Stimulated activated CD4-positive, alpha-beta T cell treated with anti-CD3 and anti-CD28 coated beads, Interleukin-15, amount 100 ng/mL, for 48 hours (primary cell): ENCODE results near the gene CHCHD6.

Source experiments
- DNase-seq, 2 donors: peaks; one replicate each; pipeline ENCODE4 v3.0.0-alpha.2; 2020; ENCODE audit warnings: low read depth in 2 of 2

The CHCHD6 gene

DNA sequence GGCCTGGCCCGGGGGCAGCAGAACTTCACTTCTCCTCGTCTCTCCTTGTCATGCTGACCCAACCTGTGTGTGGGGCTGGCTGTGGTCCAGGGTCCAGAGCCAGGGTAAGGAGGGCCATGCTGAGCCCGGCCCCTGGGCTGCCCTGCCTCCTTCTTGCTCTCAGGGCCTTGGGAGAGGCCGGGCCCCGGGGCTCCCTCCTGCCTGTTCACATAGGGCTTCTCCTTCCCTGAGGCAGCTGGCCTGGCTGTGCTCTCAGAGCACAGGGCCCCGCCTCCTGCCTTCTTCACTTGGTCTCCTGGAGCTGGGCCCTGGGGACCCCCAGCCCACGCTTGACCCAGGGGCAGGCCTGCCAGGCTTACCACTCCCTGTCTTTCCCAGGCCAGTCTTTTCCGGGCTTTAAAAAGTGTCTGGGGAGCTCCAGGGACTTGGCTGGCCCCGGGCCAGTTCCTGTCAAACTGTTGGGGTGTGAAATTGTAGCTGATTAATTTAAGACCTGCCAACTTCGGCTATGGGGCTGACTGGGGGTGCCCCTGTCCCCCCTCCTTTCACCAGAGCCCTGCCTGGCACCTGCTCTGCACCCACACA is 290.7 kb downstream of the CHCHD6 start:
- DNase-seq: no peak

DNA sequence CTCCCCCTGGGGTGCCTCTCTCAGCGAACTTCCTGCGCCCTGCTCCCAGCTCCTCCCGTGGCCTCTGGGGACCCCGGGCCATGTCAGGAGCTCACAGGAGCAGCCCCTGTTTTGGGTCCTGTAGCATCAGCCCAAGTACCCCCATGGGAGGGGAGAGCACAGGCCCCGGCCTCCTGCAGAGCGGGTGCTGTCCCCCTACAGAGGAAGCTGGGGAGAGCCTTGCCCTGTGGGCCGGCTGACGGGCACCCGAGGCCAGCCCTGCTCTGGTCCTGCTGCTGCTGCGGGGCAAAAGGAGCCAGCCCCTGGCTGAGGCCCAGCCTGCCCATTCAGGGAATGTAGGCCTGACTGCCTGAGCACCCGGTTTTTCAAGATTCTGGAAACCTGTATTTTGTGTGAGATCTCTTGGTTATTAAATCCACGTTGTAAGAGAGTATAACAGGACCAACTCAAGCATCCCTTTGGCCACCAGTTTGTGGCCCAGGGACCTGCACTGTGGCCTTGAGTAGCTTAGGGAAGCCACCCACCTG is 291.3 kb downstream of the CHCHD6 start:
- no peak for DNase-seq

DNA sequence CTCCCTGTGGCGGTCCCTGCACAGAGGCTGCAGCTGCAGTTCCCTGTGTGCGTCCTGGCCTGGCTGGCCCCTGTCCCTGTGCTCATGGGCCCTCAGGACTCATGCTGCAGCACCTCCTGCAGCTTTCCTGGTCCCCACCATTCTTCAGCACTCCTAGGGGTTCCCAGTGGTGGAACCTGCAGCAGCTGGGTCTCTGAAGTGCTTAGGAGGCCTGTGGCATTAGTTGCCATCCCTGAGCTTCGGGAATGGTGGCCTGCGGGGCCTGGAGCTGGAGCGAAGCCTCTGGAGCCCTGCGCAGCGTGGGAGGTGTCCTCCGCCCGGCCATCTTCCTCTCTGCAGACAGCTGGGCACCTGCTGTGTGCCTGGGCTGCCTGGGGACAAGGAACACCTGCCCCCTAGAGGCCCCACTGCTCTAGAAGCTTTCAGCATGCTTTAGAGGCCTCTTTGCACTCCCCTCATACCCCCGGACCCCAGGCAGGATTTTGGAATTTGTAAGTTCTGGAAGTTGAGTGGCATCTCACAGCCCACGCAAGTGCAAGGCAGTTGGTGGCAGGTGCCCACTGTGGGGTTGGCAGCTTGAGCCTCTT is 292.0 kb downstream of the CHCHD6 start:
- no peak for DNase-seq

DNA sequence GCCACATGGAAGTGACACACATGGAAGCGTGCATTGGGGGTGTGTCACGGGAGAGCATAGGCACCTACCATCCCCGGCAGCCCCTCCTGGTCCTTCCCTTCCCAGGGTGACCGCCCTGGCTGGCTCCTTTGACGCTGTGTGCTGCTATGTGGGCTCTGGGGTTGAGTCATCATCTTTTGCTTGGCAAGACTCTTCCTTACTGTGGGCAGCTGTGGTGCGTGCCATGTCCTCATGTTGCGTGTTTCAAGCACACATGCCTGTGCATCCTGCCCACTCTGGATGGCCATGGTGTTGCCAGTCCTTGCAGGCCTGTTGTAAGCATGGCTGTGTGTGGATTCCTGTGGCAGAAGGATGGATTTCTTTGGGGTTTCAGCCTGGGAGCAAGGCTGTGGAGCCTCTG is 292.9 kb downstream of the CHCHD6 start:
- DNase-seq: no peak

DNA sequence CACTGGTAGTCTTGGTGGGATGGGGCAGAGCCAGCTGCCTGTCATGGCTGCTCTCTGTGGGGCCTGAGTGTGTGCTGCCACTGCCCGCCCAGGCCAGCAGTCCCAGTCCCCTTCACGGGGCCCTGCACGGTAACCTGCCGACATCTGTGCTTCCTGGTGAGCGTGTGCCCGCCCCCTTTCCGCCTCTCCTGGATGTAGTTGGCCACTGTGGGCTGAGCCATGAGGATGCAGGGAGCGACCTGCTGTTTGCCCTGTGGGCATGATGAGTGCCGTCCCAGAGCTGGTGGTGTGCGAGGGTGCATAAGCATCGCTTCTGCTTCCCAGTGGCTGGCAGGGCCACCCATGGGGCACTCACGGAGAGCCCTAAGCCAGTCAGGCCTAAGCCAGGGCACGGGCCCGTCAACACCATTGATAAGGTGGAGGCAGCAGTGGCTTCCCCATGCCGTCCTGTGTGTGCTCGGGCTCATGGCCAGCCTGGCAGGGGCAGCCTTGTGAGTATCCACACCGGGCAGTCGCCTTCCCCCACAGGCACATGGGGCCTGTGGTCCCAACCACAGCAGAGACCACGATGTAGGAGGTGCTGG is 293.5 kb downstream of the CHCHD6 start:
- DNase-seq: no peak

DNA sequence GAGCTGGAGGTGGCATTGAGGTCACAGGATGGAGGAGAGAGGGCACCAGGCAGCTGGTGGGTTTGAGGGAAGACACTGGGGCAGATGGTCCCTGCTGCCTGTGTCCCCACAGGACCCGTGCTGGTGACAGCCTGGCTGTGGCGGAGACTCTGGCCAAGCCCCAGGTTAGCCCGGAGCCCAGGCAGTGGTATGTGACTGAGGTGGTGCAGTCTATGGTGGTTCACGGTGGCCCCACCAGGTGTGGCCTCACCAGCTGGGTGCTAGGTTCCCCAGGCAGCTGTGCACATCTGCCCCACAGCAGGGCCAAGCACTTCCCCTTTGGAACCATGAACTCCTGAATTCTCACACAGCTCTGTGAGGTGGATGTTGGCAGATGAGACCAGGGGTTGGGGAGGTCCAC is 294.3 kb downstream of the CHCHD6 start:
- DNase-seq: no peak

DNA sequence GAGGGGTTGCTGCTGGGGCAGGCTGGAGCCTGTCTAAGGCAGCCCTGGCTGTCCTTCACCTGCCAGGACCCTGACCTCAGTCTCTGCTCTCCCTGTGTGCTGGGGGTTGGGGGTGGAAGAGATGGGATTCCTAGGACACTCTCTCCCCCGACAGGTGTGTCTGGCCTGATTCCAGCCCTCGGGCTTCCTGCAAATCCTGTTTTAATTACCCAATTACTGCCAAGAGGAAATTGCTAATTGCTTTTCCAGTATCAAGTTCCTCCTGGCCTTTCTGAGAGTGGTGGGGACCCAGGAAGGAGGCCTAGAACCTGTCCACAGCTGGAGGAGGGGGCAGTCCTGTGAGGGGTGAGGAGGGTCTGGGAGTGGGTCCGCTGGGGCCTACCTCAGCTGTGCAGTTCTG is 294.7 kb downstream of the CHCHD6 start:
- no peak for DNase-seq

DNA sequence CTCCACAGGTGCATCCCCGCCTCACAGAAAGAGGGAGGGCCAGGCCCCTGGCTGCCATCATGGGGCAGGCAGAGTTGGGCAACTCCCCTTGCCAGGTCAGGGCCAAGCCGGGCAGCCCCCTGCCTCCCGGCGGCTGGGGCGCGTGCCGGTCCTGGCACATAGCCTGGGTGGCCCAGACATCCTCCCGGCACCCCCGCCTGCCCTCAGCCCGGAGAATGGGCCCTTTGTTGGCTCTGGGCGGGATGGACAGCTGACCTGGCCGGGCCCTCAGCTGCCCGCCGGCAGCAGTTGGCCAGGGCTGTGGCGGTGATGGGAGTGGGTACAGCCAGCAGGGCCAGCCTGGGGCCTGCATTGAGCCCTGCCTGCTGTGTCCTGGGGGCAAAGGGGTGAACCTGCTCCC is 295.3 kb downstream of the CHCHD6 start:
- no peak for DNase-seq

DNA sequence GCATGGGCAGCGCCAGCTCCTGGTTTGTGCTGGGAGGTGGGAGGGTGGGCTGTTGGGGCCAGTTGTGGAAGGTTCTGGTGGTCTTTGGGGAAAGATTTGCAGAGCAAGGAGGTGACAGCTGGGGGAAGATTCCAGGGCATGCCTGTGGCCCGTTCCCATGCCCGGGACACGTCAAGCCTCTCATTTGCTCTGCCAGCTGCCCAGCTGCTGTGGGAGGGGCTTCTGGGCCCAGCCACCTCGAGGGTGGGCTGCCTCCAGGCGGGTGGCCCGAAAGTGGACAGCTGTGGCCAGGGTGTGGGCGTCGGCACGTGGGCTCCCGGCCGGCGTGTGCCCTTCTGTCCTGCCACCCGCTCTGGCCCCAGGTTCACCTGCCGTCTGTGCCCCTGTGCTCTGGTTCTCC is 296.1 kb downstream of the CHCHD6 start:
- no peak for DNase-seq

DNA sequence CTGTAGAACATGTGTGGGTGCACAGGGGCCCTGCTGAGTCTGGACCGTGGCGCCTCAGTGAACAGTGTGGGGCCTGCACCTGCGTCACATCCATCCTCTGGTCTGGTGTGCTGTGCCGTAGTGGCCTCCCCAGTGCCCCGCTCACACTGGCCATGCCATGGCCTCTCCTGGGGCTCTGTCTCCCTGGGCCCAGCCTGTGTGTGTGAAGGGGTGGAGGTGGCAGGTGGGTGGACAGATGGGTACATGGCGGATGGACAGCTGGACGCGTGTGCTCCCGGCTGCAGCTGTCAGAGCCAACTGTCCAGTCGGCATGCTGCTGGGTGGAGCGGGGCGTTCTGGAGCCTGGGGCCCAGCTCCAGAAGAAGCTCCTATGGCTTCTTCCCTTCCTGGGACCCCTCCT is 296.7 kb downstream of the CHCHD6 start:
- DNase-seq: no peak

DNA sequence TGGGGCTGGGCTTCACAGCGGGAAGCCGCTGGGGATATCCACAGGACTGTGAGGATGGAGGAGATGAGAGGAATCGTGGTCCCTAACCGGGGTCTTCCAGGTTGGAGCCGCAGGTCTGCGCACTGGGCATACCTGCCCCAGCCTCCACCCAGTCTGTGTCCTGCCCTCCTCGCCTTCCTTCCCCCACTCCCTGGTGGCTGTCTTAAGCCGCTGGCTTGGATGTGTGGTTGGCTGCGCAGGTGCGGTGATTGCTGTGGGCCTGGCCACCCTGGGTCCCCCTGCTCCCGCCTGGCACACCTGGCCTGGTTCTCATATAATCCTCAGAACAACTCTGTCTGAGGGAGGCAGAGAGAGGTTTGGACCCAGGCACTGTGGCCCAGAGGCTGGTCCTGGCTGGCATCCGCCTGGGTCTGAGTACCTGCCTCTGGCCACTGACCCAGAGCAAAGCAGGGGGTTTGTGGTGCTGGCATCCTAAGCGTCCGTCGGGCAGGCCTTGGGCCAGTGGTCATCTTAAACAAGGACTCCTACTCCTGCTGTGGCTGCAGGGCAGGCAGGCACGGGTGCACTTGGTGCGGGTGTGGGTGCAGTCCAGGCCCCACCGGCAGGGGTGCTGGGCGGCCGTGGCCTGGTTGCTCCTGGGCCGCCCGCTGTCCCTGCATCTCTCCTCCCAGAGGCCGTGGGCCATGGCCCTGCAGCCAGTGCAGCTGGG is 297.6 kb downstream of the CHCHD6 start:
- no peak for DNase-seq

DNA sequence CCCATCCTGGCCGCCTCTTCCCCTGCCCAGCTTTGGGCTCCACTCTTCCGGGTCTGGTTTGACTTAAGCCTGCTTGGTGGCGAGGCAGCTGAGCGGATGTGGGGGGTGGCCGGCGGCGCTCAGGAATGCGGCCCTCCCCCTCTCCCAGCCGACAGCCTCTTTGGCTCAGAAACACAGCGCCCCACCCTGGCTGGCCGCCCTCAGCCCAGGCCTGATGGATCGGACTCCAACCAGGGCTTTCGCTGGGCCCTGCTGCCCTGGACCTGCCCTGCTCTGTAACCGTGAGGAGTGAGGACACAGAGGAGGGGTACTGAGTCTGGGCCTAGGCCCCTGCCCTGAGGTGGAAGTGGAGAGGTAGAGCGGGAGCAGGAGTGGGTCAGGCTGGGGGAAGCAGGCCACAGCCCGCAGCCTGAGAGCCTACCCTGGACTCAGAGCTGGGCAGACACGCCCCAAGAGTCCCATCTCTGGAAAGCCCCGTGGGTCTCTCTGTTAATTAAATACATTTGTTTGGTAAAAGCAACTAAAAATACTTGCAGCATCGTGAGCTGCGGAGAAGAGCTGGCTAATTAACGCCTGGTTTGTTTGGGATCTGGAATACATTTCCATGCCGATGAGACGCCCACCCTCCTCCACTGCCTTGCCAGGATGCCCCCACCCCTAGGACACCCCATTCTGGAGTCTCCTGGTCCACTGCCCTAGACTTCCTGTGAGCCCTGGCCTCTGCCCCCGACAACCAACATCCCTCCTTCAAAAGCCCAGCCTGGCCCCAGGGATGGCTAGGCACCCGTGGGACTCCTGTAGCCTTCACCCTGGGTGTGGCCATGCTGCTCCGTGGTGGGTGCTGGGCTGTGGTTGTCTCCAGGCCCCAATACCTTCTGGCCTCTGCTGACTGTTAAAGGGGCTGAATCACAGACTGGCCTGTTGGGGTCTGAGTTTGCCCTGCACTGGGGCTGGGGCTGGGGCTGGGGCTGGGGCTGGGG is 298.4 kb downstream of the CHCHD6 start:
- DNase-seq: no peak

DNA sequence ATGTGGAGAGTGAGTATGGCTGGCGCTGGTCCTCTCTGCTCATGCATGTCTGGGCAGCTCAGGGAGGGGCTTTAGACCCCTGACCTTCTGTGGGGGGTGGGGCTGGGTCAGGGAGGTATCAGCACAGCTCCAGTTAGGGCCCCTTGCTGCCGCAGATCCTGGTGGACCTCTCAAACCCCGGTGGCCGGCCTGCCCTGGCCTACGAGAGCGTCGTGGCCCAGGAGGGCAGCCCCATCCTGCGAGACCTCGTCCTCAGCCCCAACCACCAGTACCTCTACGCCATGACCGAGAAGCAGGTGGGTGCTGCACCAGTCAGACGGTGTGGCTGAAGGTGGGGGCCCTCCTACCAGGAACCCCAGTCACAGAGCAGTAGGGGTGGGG is 299.1 kb downstream of the CHCHD6 start:
- DNase-seq: no peak

DNA sequence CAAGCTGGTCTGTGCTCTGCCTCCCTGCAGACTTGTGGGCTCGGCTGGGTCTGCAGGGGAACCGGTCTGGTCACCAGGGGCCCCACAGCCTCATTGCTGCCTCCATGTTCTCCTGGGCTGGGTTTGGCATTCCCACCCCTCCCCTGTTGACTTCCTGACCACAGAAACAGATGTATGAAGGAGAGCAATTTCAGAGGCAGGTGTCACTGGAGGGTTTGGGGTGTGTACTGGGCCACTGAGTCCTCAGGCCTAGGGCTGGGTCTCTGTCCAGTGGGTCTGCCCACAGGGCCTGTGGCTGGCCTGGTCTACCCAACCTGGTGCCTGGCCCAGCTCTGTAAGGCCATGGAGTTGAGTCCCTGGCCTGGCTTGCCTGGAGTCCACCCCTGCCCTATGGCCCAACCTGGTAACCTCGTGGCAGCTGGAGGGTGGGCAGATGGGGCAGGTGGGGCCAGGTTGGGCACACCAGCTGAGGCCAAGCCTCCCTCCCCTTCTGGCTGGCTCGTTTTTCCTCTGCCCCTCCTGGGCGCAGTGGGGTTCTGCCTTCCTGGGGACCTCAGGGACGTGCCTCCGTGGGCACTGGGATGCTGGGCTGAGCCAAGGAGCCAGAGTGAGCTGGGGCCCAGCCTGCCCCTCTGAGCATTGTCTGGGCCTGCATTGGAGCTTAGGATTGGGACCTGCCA is 299.7 kb downstream of the CHCHD6 start:
- no peak for DNase-seq

DNA sequence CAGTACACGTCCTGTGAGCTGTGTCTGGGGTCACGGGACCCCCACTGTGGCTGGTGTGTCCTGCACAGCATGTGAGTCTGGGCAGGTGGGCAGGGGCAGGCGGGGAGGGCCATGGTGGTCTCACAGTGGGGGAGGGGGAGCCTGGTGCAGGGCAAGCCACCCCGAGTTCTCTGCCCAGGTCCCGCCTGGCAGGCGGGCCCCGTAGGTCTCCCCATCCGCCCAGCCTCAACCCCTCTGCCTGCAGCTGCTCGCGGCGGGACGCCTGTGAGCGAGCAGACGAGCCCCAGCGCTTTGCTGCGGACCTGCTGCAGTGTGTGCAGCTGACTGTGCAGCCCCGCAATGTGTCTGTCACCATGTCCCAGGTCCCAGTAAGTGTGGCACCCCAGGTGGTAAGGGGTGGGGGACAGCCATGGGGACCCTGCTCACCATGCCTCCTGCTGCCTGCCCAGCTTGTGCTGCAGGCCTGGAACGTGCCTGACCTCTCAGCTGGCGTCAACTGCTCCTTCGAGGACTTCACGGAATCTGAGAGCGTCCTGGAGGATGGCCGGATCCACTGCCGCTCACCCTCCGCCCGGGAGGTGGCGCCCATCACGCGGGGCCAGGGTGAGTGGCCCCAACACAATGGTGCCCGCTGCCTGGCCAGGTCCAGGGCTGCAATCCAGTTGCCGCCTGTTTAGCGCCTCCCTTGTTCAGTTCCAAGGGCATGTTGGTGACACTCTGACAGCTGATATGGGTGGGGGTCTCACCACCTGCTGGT is 300.8 kb downstream of the CHCHD6 start:
- DNase-seq: no peak

DNA sequence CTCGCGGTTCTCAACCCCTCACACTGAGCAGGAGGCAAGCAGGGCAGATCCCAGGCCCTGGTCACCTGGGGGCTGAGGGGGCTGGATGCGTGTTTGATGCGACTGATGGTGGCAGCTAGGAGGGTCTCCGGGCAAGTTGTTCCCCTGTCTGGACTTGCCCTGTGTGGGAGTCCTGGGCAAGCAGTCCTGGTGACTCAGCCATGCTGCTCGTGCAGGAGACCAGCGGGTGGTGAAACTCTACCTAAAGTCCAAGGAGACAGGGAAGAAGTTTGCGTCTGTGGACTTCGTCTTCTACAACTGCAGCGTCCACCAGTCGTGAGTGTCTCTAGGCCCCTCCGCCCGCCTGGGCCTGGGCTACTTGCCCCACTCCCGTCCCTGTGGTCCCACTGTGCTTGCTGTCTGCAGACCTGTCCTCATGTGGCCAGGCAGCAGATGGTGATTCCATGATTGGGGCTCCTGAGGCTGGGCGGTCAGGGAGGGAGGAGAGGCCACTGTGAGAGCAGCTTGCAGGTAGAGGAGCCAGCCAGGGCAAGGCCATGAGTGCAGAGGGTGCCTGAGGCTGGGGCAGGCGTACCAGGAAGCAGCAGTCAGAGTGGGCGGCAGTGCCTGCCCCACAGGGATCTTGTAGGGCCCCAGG is 301.9 kb downstream of the CHCHD6 start:
- no peak for DNase-seq

DNA sequence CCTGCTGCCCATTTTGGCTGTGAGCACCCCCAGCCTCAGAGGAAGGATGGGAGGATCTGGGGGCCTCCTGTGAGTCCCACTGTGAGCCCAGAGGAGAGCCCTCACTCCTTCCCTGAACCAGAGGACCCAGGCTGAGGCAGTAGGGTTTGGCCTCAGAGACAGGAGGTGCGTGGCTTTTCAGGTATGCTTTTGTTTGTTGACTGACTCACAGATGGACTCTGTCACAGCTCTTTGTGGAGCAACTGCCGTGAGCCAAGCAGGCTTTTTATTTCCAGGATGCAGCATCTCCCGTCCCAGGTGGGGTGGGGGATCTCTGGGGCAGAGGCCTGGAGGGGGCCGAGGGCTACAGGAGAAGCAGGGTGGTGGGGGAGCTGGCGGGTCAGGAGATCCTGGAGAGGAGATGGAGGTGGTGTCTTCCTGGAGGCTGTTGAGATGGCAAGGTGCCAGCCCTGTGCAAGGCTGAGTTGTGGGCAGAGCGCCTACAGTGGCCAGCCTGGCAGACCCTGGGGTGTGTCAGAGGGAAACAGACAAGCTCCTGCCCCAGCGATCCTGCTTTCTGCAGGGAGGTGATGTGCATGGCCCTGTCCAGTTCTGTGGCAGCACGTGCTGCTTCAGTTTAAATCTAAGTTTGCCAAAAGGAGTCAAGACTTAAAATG is 302.9 kb downstream of the CHCHD6 start:
- no peak for DNase-seq

DNA sequence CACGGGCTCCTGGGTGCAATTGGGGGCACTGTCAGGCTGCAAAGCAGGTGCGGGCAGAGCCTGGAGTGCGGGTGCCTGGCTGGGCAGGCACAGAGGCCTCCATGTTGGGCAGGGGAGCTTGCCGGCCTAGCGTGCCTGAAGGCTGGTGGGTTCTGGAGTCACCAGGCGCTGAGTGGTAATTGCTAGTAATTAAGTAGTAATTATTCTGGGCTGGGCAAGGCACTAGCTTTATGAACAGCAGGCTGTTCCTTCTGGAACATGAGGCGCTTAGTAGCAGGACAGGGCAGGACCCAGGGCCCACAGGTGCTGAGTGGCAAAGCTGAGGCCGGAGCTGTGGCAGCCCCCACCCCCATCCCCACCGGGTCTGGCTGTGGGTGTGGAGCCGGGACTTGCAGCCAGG is 304.2 kb downstream of the CHCHD6 start:
- DNase-seq: no peak

DNA sequence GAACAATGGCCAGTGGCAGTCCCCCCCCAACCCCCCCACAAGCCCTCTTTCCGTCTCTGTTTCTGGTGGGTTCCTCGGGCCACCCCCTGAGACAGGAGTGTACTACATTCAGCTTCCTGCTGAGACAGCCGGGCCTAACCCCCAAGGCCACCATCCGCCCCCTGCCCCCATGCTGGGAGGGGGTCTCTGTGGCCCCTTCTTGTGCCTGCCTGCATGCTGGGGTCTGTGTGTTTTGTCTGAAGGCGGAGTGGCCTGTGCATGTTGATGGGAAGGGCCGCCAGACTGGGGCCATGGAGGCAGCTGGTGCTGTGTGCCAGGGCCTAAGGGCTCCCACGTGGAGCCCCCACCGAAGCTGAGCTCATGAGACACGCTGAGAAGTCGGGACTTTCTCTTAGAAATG is 305.5 kb downstream of the CHCHD6 start:
- no peak for DNase-seq
